Effector CD4-positive, alpha-beta T cell (primary cell): ENCODE data around the gene MRPL53. TPM values are rescaled to one million over a fixed set of nuclear protein-coding genes. Genes with fewer than 3 reads are reported as not detected.

Experiments used
- DNase-seq: peaks from one replicate; pipeline ENCODE4 v3.0.0-alpha.2; 2020
- total RNA-seq: gene quantifications from one replicate; lab custom pipeline; 2026; lab: John Stamatoyannopoulos, UW

MRPL53 gene
- total RNA-seq = not detected

DNA sequence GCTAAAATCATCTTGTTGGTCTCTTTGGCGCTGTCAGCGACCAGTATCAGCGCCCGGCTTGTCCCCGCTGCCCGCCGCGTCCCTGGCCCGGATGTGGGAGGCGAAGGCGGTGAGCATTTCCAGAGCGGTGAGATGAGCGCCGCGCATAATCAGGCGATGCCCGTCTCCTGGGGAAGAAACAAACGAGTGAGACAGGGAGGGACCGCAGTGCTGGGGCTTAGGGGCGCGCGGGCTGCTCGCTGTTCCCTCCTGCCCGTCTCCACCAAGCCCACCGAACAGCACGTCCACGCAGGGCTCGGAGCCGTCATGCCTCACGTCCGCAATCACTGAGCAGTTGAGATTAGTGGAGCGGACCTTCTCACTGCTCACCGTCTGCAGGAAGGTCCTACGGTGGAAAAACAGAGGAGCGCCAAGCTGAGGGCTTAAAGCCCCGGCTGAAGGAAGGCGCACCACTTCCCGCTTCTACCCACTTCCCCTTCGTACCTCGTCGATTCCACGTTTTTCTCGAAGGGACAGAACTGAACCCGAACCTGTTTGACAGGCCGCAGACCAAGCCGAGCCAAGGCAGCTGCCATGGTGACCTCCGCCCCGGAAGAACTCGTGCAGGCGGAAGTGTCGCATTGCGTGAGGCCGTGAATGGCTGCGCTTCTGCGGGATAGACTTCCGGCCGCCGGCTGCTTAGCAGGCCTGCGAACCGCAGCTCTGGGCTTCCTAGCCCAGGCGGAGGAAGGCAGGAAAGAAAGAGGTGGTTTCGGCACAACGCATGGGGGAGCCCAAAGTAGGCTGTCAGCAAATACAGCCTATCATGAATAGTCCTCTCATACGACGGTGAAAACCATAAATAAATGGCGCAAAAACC is at the start of gene MRPL53:
MRPL53 (minus strand) TSS at position 595 of the 859 bp plus-strand sequence; CDS start at position 575, 20 bp downstream.
- DNase-seq = peak; percentile 99

DNA sequence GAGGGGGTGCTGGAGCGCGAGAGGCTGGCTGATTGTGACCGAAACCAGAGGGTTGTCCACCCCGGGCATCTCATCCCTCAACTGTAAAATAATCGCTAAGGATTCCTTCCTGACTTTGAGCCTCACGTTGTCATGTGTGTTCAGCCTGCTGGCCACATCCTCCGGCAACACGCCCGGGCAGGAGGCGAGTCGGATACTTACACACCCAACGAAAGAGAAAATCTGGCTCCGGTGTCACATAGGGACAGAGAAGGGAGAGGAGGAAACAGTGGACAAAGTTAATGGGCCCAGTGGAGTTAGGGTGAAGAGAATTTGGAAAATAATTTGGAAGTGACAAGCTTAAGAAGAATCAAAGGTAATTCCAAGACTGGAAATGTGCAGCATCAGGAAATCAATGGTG is 44.2 kb upstream of the MRPL53 start:
- no peak for DNase-seq

- peak; percentile 53 for DNase-seq
These were observed 43.6 kb upstream of the MRPL53 start for GRCh38 chr2:74515981-74516633.

DNA sequence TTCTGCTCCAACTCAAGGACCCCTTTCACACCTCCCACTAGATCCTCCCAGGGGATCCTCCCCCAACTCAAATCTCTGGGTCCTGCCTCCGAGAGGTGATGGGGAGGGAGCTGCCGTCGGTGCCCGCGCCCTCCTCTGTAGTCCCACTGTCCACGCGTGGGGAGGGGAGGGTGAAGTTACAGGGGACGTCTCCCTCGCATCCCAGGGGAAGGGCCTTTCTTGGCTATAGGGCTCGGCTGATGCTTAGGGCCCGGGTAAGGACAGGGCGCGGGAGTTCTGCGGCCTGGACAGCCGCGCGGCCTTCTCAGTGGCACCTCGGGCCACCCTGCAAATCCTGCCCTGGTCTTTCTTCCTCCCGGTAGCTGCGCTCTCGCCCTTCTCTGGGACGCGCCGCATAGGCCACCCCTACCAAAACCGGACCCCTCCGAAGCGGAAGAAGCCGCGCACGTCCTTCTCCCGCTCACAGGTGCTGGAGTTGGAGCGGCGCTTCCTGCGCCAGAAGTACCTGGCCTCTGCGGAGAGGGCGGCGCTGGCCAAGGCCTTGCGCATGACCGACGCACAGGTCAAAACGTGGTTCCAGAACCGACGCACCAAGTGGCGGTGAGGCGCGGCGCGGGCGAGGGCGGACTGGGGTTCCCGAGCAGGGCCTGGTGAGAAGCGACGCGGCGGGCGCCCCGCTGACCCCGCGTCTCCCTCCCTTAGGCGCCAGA is 42.9 kb upstream of the MRPL53 start:
- DNase-seq = no peak

DNA sequence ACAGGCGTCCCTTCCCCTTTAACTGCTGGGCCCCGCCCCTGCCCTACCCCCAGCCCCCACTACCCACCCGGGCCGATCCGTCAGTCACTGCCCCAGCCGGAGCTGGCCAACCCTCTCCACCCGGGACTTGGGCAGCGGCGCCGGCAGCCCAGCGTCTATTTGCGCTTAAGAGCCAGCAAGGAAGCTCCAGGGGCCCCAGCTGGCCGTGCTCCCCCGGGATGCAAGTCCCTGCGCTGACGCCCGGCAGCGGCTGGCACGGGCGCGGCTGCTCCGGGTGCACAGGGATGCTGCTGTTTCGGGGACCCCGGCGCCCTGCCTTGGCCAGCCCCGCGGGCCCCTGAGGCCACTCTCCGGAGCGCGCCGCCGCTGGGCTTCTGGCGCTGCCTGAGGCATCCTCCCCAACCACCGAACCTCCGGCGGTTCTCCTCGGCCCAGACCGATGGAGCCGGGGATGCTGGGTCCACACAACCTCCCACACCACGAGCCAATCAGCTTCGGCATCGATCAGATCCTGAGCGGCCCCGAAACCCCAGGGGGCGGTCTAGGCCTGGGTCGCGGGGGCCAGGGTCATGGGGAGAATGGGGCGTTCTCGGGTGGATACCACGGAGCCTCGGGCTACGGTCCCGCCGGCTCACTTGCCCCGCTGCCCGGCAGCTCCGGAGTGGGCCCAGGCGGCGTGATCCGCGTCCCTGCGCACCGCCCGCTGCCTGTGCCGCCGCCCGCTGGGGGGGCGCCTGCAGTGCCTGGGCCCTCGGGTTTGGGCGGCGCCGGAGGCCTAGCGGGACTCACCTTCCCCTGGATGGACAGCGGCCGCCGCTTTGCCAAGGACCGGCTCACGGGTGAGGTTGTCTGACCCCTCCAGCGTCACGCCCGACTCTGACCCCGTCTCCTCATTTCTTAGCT is 42.1 kb upstream of the MRPL53 start, which contains the start of gene TLX2:
TLX2 (plus strand) TSS at position 83 of the 903 bp plus-strand sequence; CDS start at position 440, 357 bp downstream.
- no peak for DNase-seq

DNA sequence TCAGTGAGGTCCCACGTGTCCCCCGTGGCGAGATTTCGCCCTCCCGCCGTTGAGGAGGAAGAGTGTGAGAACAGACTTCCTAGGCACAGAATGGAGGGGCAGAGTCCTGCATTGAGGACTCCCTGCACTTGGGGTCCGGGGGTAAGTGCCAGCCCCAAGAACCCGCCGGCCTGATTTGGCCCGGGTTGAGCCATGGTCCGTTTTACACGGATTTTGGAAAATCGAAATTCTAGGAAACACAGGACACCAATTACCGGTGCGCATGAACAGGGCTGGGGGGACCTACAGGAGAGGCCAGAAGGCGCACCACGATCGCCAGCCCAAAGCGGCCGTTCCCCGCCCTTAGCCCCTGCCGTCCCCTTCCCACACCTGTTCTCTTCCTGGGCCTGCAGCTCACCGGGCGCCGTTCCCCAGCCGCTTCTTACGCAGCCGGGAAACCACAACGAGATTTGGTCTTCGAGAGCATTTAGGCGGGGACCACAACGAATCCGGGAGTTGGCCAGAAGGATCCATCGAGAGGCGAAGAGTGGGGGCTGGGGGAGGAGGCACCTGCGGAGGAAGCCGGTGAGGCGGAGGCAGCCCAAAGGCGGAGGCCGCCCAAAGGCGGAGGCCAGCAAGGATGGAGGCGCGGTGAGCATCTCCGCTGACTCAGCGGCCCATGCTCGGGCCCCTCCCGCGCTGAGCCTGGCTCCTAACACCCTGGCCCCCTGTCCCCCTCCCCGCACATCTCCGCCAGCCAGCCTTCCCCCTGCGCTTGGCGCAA is 41.3 kb upstream of the MRPL53 start:
- no peak for DNase-seq

DNA sequence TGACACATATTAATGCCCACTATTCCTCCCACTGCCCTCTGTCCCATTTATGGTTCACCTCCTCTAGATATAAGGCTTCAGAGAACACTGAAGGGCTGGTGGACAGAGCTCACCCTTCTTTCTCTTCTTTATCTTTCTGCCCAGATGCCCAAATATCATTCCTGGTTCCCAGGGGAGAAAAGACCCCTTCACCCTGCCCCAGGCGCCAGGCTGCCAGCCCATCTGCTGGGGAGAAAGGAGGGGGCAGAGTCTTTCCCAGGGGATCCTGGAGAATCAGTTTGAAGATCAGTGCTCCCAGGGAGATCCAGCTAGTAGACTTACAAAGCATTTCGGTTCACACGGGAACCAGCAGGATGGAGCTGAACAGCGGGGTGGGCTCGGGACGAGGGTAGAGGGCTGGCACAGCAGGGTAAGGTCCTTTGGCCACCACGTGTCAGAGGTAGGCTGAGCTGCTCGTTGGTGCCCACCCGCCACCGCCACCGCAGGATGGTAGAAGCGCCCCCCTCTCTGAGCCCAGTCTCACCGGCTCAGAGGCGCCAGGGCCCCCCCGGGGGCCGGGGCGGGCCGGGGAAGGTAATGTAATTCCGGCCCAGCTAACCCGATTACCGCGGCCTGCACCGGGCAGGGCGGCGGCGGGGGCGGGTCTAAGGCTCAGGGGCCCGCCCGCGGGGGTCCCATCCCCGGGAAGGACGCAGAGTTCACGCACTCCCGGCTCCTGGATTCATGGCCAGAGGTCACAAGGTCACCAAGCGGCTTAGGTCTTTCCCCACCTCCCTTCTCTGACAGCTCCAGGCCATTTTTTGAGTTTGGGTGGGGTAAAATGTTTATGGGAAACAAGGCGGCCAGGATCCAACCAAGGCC is 40.5 kb upstream of the MRPL53 start:
- no peak for DNase-seq

- DNase-seq = no peak
These were observed 38.9 kb upstream of the MRPL53 start for GRCh38 chr2:74511104-74511989.

- no peak for DNase-seq
These were observed 37.8 kb upstream of the MRPL53 start for GRCh38 chr2:74510272-74510671.

DNA sequence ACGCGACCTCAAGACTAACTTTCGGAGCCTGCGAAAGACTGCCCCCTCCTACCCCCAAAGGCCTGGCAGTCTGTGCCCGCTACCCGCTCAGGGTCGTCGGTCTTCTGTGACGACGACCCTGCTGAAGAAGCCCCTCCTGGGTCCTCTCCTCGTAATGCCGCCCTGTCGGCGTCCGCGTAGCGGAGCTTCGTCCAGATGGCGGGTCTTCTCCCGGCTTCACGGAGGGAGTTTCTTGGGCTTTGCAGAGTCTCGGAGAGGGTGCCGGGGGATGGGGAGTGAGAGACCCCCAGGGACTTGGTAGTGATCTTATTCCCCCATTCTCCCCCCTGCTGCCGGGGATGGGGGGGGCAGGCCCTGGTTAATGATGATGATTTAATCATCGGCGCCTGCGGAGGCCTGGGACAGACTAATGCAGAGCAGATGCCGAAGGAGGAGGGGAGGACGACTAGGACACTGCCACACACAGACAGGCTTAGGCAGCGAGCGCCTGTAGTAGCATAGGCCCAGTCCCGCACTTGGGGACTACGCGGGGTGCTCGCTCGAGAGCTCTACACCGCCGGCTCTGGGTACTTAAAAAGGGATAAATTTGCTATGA is 35.5 kb upstream of the MRPL53 start:
- no peak for DNase-seq

DNA sequence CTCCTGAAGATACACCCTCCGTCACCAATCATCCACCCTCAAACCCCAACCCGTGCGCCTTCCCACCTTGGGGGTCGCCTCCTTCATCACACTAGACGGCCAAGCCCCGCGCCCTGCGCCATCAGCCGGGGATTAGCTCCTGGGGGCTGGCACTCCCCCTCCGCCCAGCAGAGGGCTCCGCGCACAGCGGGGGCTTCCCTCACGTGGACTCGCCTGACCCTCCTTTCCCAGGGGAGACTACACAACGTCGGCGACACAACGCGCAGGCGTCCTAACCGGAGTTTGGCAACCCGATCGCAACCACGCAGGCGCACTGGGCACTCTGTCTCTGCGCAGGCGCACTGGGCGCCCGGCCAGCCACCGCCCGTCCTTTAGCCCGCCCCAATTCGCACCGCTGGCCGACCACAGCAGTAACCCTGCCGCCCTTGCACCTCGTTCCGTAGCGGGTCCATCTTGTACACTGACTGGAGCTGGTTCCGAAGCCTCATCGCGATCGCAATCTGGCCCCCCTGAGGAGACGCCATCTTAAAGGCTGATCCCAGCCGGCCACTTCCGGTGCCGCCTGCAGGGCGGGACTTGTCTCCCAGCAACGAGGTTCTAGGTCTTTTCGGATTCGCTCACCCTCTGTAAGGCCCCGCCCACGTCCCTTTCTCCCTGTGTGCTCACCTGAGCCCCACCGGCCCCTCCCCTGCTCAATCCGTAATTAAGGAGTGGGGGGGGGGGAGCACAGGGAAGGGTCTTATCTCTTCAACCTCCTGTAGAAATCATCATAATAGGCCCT is 34.9 kb upstream of the MRPL53 start, which contains the start of gene PCGF1:
PCGF1 (minus strand) TSS at position 551 of the 781 bp plus-strand sequence; CDS start at position 524, 27 bp downstream.
- DNase-seq = peak; percentile 96

- no peak for DNase-seq
These were observed 33.2 kb upstream of the MRPL53 start for GRCh38 chr2:74505448-74506246.

DNA sequence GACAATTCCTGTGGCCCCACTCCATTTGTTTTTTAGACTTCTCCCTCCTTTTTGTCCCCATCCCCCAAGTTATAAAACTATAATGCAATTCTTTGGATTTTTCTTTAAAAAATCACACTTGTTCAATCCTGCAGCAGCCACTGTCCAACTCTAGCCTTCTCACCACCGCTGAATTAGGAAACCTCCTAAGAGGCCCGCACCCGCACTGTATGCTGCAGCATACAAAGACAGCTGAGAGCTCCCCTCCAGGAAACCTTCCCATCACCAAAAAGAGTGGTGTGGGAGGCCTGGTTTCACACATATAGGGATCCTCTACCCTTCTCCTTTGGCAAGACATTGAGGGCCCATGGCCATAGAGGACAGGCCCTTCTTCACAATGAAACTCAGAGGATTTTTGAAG is 32.1 kb upstream of the MRPL53 start:
- no peak for DNase-seq

DNA sequence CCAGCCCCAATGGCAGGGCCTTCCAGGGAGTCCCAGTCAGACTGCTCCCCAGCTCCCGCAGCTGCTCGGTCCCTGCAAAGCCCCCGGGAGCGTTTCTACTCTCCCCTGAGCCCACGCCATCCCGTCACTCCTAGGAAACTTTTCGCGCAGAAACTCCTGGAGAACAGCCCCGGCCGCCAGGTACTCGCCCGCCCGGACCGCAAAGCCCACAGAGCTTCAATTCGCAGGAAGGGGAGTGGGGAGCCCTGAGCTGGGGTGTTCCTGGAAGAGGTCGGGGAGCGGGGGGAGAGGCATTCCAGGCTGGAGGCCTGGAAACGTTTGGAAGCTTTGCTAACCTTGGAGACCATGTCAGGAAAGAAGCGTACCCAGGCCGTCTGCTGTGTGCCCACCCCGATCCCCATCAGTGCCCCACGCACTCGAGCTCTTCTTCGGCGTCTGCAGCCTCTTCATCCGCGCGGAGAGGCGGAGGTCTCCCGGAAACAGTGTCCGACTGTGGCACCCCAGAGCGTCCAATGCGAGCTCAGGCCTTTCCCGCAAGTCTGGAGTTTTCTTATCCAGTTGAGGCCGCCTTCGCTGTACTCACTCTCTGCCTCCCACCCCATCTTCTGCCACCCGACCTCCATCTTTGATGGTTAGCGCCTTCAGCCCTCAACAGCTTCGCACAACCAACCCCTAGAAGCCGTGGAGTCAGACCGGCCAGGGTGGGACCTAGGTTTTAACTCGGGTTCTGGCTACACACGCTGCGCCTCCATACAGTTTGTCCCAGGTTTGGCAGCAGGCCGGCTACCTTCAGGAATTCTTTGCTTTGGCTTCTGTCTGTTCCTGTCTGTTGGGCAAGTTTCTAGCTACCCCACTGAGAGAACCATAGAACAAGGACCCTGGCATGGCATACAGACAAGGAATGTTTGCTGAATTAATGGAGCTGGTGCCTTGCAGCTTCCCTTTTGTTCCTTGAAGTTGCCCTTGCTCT is 31.3 kb upstream of the MRPL53 start:
- no peak for DNase-seq

DNA sequence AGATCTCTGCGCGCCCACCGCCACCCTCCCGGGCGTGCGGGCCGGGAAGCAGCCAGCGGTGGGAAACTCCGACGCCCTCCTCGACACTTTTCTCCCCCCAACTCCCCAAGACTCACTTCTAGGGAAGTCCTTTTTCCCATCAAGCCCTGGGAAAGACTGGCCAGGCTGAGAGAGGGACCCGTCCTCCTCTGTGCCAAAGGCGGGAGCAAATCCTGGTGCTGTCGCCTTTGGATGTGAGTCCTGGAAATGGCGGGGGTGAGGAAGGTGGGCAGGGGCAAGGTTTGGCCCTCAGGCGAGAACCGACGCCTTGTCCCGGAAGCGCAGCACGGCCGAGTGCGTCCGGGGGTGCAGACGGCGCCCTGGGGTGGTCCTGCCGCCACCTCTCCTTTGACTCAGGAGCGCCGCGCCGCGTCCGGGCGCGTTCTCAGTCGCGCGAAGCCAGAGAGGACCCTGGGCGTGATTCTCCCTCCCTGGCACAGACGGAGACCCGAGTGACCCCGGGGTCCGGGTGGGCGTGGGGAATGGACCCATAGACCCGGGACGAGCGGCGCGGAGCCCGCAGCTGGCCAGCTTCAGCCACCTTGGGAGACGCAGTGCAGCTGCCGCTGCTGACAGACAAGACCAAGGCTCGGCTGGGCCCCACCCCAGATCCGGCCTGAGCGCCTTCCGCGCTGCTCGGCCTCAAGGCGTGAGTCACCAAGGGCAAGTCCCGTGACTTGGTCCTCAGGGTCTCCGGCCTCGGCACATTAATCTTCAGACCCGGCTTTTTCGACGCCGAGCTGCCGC is 30.4 kb upstream of the MRPL53 start:
- DNase-seq = no peak
